ENCODE measurements around the gene KCTD2.
A peak's percentile ranks its signal among the peaks of the same experiment; 100 is the strongest.

KCTD2 gene

GRCh38 chr17:75047398-75048098 lies 523 bp downstream of the KCTD2 start:
- peak overlapping the region; percentile 90 for H3K4me2 ChIP-seq (ENCODE audit: insufficient read depth, low read length)
- TF ChIP-seq CTCF (IDR thresholded peaks at IDR 0.05; ENCODE audit: borderline replicate concordance, extremely low read depth, low read length, poor library complexity, severe bottlenecking), result no peak
- no peak for TF ChIP-seq EZH2 (IDR thresholded peaks at IDR 0.05; ENCODE audit: borderline replicate concordance, low read depth, low read length, severe bottlenecking)
- H3K79me2 ChIP-seq (ENCODE audit: insufficient read depth, low read length), result peaks cover 44% of the 10 kb centered on the region
- H3K27ac ChIP-seq (ENCODE audit: low read length), result peak overlapping the region; percentile 74
- no peaks in the 10 kb centered on the region for H3K27me3 ChIP-seq (ENCODE audit: insufficient read depth, low read length, poor library complexity)
- peak overlapping the region; percentile 38 to 95; a peak in 3 of 4 replicates for H3K4me3 ChIP-seq (ENCODE audit: low read depth in 1 of 2, low read length in 2 of 2)
- H3K36me3 ChIP-seq (ENCODE audit: insufficient read depth, low read length), result peaks cover 16% of the 10 kb centered on the region
- no peaks in the 10 kb centered on the region for H3K9me3 ChIP-seq (ENCODE audit: insufficient read depth, low read length, severe bottlenecking)
- H3K4me1 ChIP-seq (ENCODE audit: insufficient read depth, low read length), result peaks cover 29% of the 10 kb centered on the region
- peak overlapping the region; percentile 60 for H2AFZ ChIP-seq (ENCODE audit: low read depth, low read length)
- peak; percentile 54 for DNase-seq
- H4K20me1 ChIP-seq (ENCODE audit: insufficient read depth, low read length), result no peaks in the 10 kb centered on the region
- peak overlapping the region; percentile 80 for H3K9ac ChIP-seq (ENCODE audit: low read depth, low read length)
- peak; percentile 16 for ATAC-seq (ENCODE audit: insufficient read depth, low read depth)

- Histone ChIP-seq H4K20me1 (ENCODE audit: insufficient read depth, low read length) (no peaks in the 10 kb centered on the region), H2AFZ (ENCODE audit: low read depth, low read length) (no peak overlapping the region), H3K27me3 (ENCODE audit: insufficient read depth, low read length, poor library complexity) (no peaks in the 10 kb centered on the region), H3K36me3 (ENCODE audit: insufficient read depth, low read length) (peaks cover 23% of the 10 kb centered on the region), H3K4me3 (ENCODE audit: low read depth in 1 of 2, low read length in 2 of 2) (peak overlapping the region; percentile 38 to 95; a peak in 3 of 4 replicates), H3K79me2 (ENCODE audit: insufficient read depth, low read length) (peaks cover 44% of the 10 kb centered on the region), H3K9me3 (ENCODE audit: insufficient read depth, low read length, severe bottlenecking) (no peaks in the 10 kb centered on the region), H3K9ac (ENCODE audit: low read depth, low read length) (peak overlapping the region; percentile 80), H3K4me1 (ENCODE audit: insufficient read depth, low read length) (peaks cover 29% of the 10 kb centered on the region), H3K4me2 (ENCODE audit: insufficient read depth, low read length) (peak overlapping the region; percentile 90), H3K27ac (ENCODE audit: low read length) (peak overlapping the region; percentile 74; the same call in 1 of the 2 replicates)
- no peak for ATAC-seq (ENCODE audit: insufficient read depth, low read depth)
- TF ChIP-seq CTCF (IDR thresholded peaks at IDR 0.05; ENCODE audit: borderline replicate concordance, extremely low read depth, low read length, poor library complexity, severe bottlenecking) (no peak), EZH2 (IDR thresholded peaks at IDR 0.05; ENCODE audit: borderline replicate concordance, low read depth, low read length, severe bottlenecking) (no peak)
- no peak for DNase-seq
Measured at GRCh38 chr17:75048249-75048878, 1.3 kb downstream of the KCTD2 start.

- DNase-seq, result no peak
- TF ChIP-seq EZH2 (IDR thresholded peaks at IDR 0.05; ENCODE audit: borderline replicate concordance, low read depth, low read length, severe bottlenecking) (no peak), CTCF (IDR thresholded peaks at IDR 0.05; ENCODE audit: borderline replicate concordance, extremely low read depth, low read length, poor library complexity, severe bottlenecking) (no peak)
- ATAC-seq (ENCODE audit: insufficient read depth, low read depth), result no peak
- peaks cover 29% of the 10 kb centered on the region for H3K36me3 ChIP-seq (ENCODE audit: insufficient read depth, low read length)
- peak overlapping the region; percentile 90; the same call in 1 of the 2 replicates for H3K4me2 ChIP-seq (ENCODE audit: insufficient read depth, low read length)
- H3K27ac ChIP-seq (ENCODE audit: low read length), result no peak overlapping the region
- H4K20me1 ChIP-seq (ENCODE audit: insufficient read depth, low read length), result no peaks in the 10 kb centered on the region
- H3K4me1 ChIP-seq (ENCODE audit: insufficient read depth, low read length), result peaks cover 29% of the 10 kb centered on the region
- H3K79me2 ChIP-seq (ENCODE audit: insufficient read depth, low read length), result peaks cover 44% of the 10 kb centered on the region
- no peak overlapping the region for H3K4me3 ChIP-seq (ENCODE audit: low read depth in 1 of 2, low read length in 2 of 2)
- H2AFZ ChIP-seq (ENCODE audit: low read depth, low read length), result no peak overlapping the region
- no peaks in the 10 kb centered on the region for H3K27me3 ChIP-seq (ENCODE audit: insufficient read depth, low read length, poor library complexity)
- H3K9me3 ChIP-seq (ENCODE audit: insufficient read depth, low read length, severe bottlenecking), result no peaks in the 10 kb centered on the region
- no peak overlapping the region for H3K9ac ChIP-seq (ENCODE audit: low read depth, low read length)
Measured at GRCh38 chr17:75049057-75049456, 2.0 kb downstream of the KCTD2 start.
